Astrocyte (in vitro differentiated cells and primary cell): Measurements from ENCODE around the gene BRWD1.

Source experiments
- CTCF ChIP-seq: IDR thresholded peaks from 2 replicates; pipeline ENCODE4 v1.5.1; 2011; ENCODE audit warnings: low read depth, mild to moderate bottlenecking, inconsistent platforms, low read length, moderate library complexity; ENCODE audit not compliant: insufficient read depth
- EZH2 ChIP-seq: IDR thresholded peaks from 2 replicates; pipeline ENCODE4 v1.6.1; 2012; ENCODE audit warnings: mild to moderate bottlenecking, low read length, inconsistent platforms; ENCODE audit not compliant: insufficient read depth

GRCh38 chr21:39153373-39153772 lies 160.1 kb downstream of the BRWD1 start:
- TF ChIP-seq CTCF (peak; percentile 26), EZH2 (no peak)
